HG02623 (cell line): Measurements from ENCODE around the gene SAXO2.
A peak's percentile ranks its signal among the peaks of the same experiment; 100 is the strongest.
"Not testable (repeated sequence)": the region's sequence is repeated elsewhere in the genome, so short reads cannot be mapped to it uniquely, and the experiment has no call there.

Experiments used
- ATAC-seq: cut with Tn5 transposase; IDR thresholded peaks from one replicate; pipeline ENCODE4 v1.9.1; 2021; ENCODE audit warnings: moderate library complexity; ENCODE audit not compliant: unreplicated experiment

The SAXO2 gene, protein sequence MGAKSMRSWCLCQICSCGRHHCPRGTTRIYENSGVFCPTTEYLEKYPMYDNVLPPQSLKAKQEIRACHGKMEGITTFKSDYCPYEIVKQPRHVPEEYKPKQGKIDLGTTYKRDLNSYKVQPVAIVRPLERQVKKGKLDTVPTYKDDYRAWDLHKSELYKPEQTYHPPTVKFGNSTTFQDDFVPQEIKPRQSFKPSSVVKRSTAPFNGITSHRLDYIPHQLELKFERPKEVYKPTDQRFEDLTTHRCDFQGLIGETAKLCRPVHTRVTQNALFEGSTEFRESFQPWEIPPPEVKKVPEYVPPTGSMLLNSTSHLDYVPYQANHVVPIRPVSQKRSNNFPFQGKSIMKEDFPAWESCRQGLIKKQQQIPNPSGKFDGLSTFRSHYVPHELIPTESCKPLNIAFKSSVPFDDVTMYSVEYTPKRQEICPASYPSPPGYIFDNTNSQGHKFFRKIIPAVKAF

GRCh38 chr15:82262422-82263026 lies at the start of gene SAXO2, which contains the start of gene EFL1:
Gene SAXO2, plus strand, starts transcription at chr15:82262818. Its CDS starts 62 bp downstream, at chr15:82262880.
Gene EFL1, minus strand, starts transcription at chr15:82262734. Its CDS starts 956 bp downstream, at chr15:82261778.
- ATAC-seq: peak; percentile 97

GRCh38 chr15:82216092-82216491 lies 46.5 kb upstream of the SAXO2 start:
- ATAC-seq: not testable (repeated sequence)

DNA sequence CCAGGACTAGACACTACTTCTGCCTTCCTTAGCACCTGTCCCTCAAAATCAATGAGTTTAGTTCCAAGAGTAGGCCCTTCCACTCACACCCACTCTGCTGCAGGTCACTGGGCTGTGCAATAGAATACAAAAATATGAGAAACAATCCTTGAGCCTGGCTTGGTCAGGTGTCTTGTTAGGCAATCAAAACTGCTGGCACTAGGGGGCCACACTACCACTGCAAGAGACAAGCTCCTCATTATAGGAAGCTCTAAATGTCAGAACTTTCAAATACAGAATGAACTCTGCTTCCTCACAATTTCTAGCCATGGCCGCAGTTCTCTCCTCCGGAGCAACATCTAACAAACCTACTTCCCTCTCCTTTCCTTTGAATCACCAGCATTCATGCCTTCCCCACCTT lies 41.1 kb upstream of the SAXO2 start:
- not testable (repeated sequence) for ATAC-seq

DNA sequence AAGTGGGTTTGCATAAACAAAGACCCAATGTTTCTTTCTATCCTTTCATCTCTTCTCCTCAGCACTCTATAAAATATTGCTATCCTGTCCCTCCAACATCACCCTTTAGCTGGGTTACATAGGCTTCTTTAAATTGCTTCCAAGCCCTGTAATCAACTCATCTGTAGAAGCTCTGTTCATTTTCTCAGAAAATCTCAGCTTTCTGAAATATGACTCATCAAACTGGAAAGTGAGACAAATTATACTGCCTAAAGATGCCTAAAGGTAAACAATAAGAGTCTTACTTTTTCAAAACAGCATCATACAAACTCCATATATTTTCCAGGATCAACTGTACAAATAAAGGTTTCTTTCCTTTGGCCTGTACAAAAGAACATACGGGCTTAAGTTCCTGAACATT lies 33.9 kb upstream of the SAXO2 start:
- no peak for ATAC-seq

- ATAC-seq: no peak
These were observed 31.4 kb upstream of the SAXO2 start for GRCh38 chr15:82231233-82231632.

- ATAC-seq: no peak
These were observed 30.8 kb upstream of the SAXO2 start for GRCh38 chr15:82231842-82232241.

DNA sequence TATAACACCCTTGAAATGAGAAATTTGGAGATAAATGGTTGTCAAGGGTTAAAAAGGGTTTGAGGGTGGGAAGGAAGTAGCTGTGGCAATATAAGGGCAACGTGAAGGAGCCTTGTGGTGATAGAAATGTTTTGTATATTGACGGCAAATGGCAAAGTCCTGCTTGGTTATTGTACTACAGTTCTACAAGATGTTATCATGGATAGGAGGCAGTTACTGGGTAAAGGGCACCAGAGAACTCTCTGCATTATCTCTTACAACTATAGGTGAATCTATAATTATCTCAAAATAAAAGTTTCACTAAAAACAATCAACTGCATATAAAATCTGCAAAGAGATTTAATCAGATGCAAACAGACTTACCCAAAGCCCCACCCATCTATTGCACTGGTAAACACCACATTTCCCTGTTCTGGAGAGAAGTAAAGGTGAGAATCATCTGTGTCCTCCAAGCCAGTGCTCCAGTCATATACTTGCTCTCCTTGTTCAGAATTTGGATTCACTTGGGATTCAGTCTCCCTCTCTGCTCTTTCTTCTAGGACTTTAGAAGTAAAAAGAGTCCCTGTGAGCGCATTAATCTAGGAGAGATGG lies 24.6 kb upstream of the SAXO2 start:
- not testable (repeated sequence) for ATAC-seq

DNA sequence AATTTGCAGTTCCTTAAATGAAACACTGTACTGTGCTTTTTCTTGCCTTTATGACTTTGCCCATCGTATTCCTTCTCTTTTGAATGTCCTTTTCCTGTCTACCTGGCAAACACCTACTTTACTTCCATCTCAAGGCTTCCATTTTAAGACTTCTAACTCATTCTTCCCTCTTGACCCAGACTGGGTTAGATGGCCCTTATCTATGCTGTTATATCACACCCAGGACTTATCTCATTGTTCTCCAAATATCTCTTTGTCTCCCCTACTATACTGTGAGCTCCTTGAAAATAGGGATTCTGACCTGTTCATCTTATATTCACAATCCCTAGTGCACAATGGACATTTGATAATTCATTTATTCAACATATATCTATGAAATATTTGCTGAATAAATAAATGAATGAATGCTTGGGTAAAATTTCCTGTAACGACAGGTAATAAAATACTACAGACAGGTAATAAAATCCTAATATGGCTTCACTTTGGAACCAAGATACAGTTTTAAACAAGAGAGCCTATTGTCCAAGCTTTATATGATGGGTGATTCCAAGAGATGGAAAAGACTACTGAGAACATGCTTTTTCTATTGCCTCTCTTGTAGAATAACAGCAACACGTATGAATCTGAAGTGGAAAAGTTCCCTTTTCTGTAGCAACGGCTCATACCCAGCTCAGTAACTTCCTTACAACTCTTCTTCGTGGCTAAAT lies 22.8 kb upstream of the SAXO2 start:
- no peak for ATAC-seq

DNA sequence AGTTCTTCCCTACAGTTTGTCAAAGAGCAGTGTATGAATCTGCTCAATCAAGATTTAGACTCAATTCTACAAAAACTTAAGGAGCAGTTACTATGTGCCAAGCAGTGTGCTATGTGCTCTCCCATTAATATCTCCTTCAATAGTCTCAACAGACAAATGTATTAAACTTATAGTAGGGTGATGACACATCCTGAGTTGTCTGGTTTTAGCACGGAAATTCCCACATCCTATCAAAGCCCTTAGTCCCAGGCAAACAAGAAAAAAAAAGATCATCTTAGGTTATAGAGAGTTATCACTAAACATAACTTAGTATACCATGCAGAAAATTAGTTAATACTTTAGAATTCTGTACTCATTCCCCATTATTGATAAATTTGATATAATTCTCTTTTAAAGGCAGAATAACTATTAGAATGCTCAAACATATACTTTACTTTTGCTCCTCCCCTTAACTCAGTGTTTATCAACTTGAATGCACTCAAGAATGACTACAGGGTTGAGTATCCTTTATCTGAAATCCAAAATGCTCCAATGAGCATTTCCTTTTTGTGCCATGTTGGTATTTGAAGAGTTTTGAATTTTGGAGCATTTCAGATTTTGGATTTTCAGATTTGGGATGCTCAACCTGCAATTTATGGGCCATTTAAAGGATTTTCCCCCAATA lies 20.6 kb upstream of the SAXO2 start:
- ATAC-seq: not testable (repeated sequence)

- not testable (repeated sequence) for ATAC-seq
These were observed 19.0 kb upstream of the SAXO2 start for GRCh38 chr15:82243644-82244043.

DNA sequence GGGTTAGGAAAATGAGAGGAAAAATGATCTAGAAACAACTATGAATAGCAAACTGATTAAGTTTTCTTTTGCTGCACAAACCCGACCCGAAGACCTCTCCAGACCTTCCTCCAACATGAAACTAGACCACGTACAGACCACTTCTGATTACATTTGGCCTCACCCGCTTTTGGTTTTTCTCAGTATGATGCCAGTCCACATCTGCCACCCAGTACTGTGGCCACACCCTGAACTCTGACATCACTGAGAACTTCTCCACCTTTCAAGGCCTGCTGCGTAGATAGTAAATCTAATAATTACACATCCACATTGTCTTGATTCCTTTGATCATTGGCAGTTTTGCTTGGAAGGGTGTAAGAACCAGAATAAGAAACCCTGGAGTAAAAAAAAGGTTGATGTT lies 16.7 kb upstream of the SAXO2 start:
- not testable (repeated sequence) for ATAC-seq

DNA sequence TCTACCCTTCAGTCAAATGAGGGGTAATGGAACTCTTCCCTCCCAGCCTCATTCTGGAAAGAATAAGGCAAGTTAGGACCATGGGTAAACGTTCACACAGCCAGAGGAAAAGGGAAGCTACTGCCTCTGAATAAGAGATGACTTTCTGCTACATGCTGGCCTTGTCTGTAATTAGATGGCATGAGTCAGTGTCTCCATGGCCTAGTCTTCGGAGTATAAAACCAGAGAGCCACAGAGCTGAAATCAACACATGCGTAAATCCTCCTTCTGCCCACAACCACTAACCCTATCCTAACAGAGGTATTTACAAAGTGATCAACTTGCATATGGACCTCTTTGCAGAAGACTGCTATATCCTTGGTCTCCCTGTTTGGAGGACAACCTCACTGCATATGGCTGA lies 14.4 kb upstream of the SAXO2 start:
- ATAC-seq: not testable (repeated sequence)

DNA sequence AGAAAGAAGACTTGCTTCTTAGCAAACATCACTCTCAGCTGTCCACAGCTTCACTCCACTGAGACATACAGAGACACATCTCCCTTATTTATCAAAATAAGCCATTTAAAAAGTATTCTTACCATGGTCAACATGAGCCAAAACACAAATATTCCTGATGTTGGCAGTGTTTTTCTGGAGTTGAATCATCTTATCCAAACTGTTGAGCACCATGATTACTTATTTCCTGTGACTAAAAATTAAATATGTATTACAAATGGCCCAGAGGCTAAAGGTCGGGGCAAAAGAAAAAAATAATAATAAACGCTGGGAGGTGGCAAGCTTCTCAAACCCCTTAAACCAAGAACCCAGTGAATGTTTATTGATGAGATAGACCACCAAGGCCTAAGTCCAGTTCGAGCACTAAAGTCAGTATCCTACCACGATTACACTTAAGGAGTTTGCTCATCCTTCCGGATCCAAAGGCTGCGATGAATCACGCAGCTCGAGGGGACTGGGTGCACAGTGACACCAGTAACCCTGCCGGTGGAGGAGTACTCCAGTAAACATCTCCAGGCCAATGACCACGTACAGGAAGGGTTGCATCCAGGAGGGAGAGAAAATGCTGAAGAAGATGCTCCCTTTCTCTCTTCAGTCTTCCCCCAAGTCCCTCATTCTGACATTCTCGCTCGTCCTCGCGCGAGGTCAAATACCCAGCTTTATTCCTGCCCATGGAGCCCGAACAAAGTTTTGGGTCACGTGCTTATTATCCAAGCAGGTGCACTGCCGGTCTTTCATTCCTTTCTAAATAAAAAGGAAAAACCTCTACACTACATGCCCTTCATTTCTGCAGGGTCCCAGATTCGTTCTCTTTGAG lies 824 bp upstream of the SAXO2 start:
- ATAC-seq: peak; percentile 2

DNA sequence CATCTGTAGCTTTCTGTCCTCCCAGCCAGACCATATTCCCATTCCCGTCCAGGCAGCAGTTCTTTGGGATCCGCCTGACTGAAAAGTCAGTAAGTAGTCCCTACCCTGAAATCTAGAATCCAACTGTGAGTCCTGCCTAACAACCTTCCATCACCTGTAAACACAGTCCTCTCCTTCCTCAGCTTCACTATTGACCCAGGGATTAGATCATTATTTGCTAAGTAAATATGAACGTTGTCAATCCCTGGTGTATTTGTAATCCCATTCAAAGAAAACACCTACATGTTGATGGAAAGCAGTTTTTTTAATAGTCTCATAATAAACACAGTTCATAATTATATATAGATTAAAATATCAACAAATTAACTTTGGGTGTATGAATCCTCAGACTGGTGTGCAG lies 732 bp downstream of the SAXO2 start:
- ATAC-seq: no peak

GRCh38 chr15:82267137-82267536 lies 4.5 kb downstream of the SAXO2 start:
- ATAC-seq: not testable (repeated sequence)

- not testable (repeated sequence) for ATAC-seq
These were observed 5.8 kb downstream of the SAXO2 start for GRCh38 chr15:82268454-82268853.

DNA sequence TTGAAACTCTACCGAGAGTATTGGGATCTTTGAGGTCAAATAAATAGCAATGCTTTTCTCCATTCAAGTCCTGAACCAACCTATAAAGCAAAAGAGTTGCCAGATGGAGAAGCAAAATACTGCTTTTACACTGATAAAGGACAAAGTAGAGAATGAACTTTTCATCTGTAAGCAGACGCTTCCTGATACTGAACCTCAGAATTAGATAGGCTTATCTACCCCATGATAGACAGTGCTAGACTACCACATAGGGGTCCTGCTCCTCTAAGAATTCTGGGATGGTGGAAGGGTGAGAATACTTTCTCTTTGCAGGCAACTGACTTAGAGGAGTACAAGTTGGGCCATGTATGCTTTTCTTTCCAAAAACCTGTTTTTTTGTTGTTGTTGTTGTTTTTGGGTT lies 9.5 kb downstream of the SAXO2 start:
- no peak for ATAC-seq

DNA sequence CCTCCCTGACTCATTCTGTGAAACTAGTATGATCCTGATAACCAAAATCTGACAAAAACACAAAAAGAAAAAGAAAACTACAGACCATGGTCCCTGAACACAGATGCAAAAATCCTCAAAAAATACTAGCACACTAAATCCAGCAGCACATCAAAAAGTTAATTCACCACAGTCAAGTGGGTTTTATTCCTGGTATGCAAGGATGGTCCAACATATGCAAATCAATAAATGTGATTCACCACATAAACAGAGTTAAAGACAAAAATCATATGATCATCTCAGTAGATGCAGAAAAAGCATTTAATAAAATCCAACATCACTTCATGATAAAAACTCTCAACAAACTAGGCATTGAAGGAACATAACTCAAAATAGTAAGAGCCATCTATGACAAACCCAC lies 12.8 kb downstream of the SAXO2 start:
- ATAC-seq: no peak

GRCh38 chr15:82281276-82281675 lies 18.7 kb downstream of the SAXO2 start:
- ATAC-seq: not testable (repeated sequence)

GRCh38 chr15:82282386-82282785 lies 19.8 kb downstream of the SAXO2 start:
- ATAC-seq: not testable (repeated sequence)
